PFSK-1 (cell line): ENCODE measurements around the gene AIF1.

Source experiments
- FOXP2 ChIP-seq: optimal IDR thresholded peaks from 2 replicates; pipeline ENCODE3; 2011; ENCODE audit warnings: borderline replicate concordance, control low read depth, inconsistent platforms; ENCODE audit not compliant: insufficient read depth; ENCODE audit errors: extremely low read length, extremely low read depth
- POLR2AphosphoS5 ChIP-seq: IDR thresholded peaks from 2 replicates; pipeline ENCODE4 v1.6.1; 2012; ENCODE audit warnings: low read depth, mild to moderate bottlenecking, control low read depth, low read length, moderate library complexity
- SIN3A ChIP-seq: IDR thresholded peaks from 2 replicates; pipeline ENCODE4 v1.6.1; 2012; ENCODE audit warnings: mild to moderate bottlenecking, low read length, moderate library complexity, borderline replicate concordance; ENCODE audit not compliant: insufficient read depth
- TAF1 ChIP-seq: IDR thresholded peaks from 2 replicates; pipeline ENCODE4 v1.6.1; 2012; ENCODE audit warnings: low read length, control low read depth, borderline replicate concordance; ENCODE audit not compliant: insufficient read depth

DNA sequence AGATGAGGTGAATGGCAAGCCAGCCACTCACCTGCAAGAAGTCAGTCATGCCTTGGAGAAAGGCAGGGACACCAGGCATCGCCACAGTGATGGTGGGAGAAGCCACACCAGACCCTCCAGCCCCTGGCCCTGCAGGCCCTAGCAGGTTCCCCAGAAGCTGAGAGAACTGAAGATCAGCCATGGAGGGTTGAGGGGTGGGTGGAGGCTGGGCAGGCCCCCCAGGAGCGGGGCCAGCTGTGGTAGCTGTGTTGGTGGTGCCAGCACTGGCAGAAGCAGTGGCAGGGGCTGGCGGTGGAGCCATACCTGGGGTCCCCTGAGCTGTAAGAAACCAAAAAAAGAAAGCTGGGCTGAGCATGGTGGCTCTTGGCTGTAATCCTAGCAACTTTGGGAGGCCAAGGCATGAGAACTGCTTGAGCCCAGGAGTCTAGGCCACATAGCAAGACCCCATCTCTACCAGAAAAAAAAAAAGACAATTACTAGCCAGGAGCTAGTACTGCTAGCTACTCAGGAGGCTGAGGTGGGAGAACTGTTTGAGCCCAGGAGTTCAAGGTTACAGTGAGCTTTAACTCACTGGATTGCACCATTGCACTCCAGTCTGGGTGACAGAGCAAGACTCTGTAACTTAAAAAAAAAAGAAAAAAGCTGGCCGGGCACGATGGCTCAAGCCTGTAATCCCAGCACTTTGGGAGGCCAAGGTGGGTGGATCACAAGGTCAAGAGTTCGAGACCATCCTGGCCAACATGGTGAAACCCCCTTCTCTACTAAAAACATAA is 27.9 kb downstream of the AIF1 start:
- TF ChIP-seq TAF1 (no peak), POLR2AphosphoS5 (no peak), FOXP2 (no peak), SIN3A (no peak)
